Mucosa of gallbladder (tissue), 1 donor: Measurements from ENCODE around the gene GRM6. TPM values are rescaled to one million over a fixed set of nuclear protein-coding genes. Genes with fewer than 3 reads are reported as not detected.

Source experiments
- DNase-seq: peaks from one replicate; pipeline ENCODE4 v3.0.0-alpha.2; 2020; ENCODE audit warnings: low spot score
- total RNA-seq: library from RNA; stranded (reverse); gene quantifications from one replicate; pipeline ENCODE4 v1.2.1, GENCODE V29; 2021
- donor health status: DM: no; HTN: no; CAD: no.

Gene GRM6
- total RNA-seq, 1 donor from 2014 or later = not detected

- DNase-seq = no peak
Measured at GRCh38 chr5:178984145-178985072, 10.7 kb downstream of the GRM6 start.

- no peak for DNase-seq
Measured at GRCh38 chr5:178983728-178984127, 11.4 kb downstream of the GRM6 start.

- no peak for DNase-seq
Measured at GRCh38 chr5:178982941-178983340, 12.2 kb downstream of the GRM6 start.

DNA sequence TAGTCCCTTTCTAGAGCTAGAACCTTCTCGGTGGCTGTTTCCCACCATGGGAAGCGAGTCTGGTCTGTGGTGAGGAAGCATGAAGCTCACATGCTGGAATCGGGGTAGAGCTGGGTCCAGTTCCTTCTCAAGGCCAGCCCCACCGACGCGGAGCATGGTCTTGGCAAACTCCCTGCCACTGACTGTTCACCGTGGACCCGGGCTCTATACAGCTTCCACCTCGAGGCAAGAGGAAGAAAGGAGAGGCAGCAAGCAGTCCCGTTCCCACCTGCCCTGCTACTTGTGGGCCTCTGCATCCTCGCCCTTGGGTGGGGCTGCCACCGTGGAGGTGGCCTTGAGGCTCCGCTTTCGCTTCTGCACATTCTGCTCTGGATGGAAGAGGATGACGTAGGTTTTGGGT, 13.7 kb downstream of the GRM6 start:
- no peak for DNase-seq

GRCh38 chr5:178965465-178966055, 29.6 kb downstream of the GRM6 start:
- no peak for DNase-seq

- no peak for DNase-seq
Measured at GRCh38 chr5:178941361-178941760, 53.8 kb downstream of the GRM6 start.

- peak; percentile 95 for DNase-seq
Measured at GRCh38 chr5:178940569-178941360, 54.4 kb downstream of the GRM6 start, which contains the start of gene ZNF454. Gene ZNF454, plus strand, starts transcription at chr5:178941198. Its CDS starts 1,594 bp downstream, at chr5:178942792.

DNA sequence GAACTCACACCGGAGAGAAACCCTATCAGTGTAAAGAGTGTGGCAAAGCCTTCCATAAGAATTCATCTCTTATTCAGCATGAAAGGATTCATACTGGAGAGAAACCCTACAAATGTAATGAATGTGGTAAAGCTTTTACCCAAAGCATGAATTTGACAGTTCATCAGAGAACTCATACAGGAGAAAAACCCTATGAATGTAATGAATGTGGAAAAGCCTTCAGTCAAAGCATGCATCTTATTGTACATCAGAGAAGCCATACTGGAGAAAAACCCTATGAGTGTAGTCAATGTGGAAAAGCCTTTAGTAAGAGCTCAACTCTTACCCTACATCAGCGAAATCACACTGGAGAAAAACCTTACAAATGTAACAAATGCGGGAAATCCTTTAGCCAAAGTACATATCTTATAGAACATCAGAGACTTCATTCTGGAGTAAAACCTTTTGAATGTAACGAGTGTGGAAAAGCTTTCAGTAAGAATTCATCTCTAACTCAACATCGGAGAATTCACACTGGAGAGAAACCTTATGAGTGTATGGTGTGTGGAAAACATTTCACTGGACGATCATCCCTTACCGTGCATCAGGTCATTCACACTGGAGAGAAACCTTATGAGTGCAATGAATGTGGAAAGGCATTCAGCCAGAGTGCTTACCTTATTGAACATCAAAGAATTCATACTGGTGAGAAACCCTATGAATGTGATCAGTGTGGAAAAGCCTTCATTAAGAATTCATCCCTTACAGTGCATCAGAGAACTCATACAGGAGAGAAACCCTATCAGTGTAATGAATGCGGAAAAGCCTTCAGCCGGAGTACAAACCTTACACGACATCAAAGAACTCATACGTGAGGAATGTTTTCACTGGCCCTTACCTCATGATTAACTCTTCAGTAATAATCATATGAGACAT, 63.0 kb downstream of the GRM6 start:
- DNase-seq = no peak

Other genes starting within 250 kb of the GRM6 start
- 14.6 TPM for gene ZNF354B, start 135.4 kb downstream of the GRM6 start, total RNA-seq
- 2.3 TPM for gene ZFP2, start 99.4 kb downstream of the GRM6 start, total RNA-seq
- gene ZNF454, start 54.1 kb downstream of the GRM6 start, total RNA-seq = 5.6 TPM
- gene ZNF879, start 28.5 kb upstream of the GRM6 start, total RNA-seq = 5.1 TPM
- gene ZNF354C, start 65.1 kb upstream of the GRM6 start, total RNA-seq = 6.9 TPM